ENCODE results near the gene DCLRE1B. TPM values are rescaled to one million over a fixed set of nuclear protein-coding genes. Genes with fewer than 3 reads are reported as not detected.
A peak's percentile ranks its signal among the peaks of the same experiment; 100 is the strongest.

The DCLRE1B gene
- total and polyA plus RNA-seq, 9 of the 15 experiments (the other 6 are each of a cell fraction or from before 2014, with no cell fraction given): 10.6 to 28.8 (median 17.2) TPM

GRCh38 chr1:113928941-113929749 lies 24.0 kb downstream of the DCLRE1B start, which contains the start of gene HIPK1 (continued):
- TF ChIP-seq MIER1 (IDR thresholded peaks at IDR 0.05; ENCODE audit: low read depth) (no peak; the same call in 1 of the 2 replicates), SMARCA5 (IDR thresholded peaks at IDR 0.05) (no peak), HDAC1 (IDR thresholded peaks at IDR 0.05) (peak in 1 of 2 experiments; percentile 94; a peak in 2 of 4 replicates), MAX (CRISPR knock-in tag; IDR thresholded peaks at IDR 0.05) (peak; percentile 61), ZNF512 (tag; IDR thresholded peaks at IDR 0.05) (no peak), TCF7L2 (IDR thresholded peaks at IDR 0.05; ENCODE audit: low read depth, low read length) (no peak), FOXA1 (IDR thresholded peaks at IDR 0.05; ENCODE audit: borderline replicate concordance) (no peak), HDAC8 (tag; IDR thresholded peaks at IDR 0.05) (0 out of 2 replicates have a peak, but pooled peaks have one; percentile 16), MEF2A (IDR thresholded peaks at IDR 0.05; ENCODE audit: control insufficient read depth, low read depth, low read length) (no peak), TFAP4 (CRISPR knock-in tag; IDR thresholded peaks at IDR 0.05; ENCODE audit: borderline replicate concordance) (peak; percentile 87), CBX1 (IDR thresholded peaks at IDR 0.05; ENCODE audit: low read depth) (0 out of 2 replicates have a peak, but pooled peaks have one; percentile 23), ELF2 (CRISPR knock-in tag; IDR thresholded peaks at IDR 0.05) (peak; percentile 100), DMBX1 (CRISPR knock-in tag; IDR thresholded peaks at IDR 0.05; ENCODE audit: borderline replicate concordance) (peak; percentile 60; the same call in 1 of the 2 replicates), ADNP (tag; IDR thresholded peaks at IDR 0.05) (no peak), BRCA1 (IDR thresholded peaks at IDR 0.05) (no peak), BRCA1 (CRISPR knock-in tag; IDR thresholded peaks at IDR 0.05) (no peak), TEAD1 (CRISPR knock-in tag; IDR thresholded peaks at IDR 0.05) (peak; percentile 63 to 92; a peak in 3 of 4 replicates), TBL1XR1 (IDR thresholded peaks at IDR 0.05; ENCODE audit: low read length in 2 of 2) (peak; percentile 31 to 62; a peak in 3 of 4 replicates), GABPB2 (CRISPR knock-in tag; conservative IDR thresholded peaks at IDR 0.05) (no peak), ERF (CRISPR knock-in tag; IDR thresholded peaks at IDR 0.05) (no peak), RBFOX2 (IDR thresholded peaks at IDR 0.05; ENCODE audit: low read depth, low read length) (peak; percentile 88), RNF219 (CRISPR knock-in tag; IDR thresholded peaks at IDR 0.05) (no peak), NCOA6 (IDR thresholded peaks at IDR 0.05) (no peak), HNRNPH1 (optimal IDR thresholded peaks at IDR 0.05; ENCODE audit: low read depth, low read length) (no peak), TFAM (CRISPR knock-in tag; conservative IDR thresholded peaks at IDR 0.05) (no peak)

Data from K562 (cell line).